ENCODE measurements around the gene TSPEAR.

The TSPEAR gene

DNA sequence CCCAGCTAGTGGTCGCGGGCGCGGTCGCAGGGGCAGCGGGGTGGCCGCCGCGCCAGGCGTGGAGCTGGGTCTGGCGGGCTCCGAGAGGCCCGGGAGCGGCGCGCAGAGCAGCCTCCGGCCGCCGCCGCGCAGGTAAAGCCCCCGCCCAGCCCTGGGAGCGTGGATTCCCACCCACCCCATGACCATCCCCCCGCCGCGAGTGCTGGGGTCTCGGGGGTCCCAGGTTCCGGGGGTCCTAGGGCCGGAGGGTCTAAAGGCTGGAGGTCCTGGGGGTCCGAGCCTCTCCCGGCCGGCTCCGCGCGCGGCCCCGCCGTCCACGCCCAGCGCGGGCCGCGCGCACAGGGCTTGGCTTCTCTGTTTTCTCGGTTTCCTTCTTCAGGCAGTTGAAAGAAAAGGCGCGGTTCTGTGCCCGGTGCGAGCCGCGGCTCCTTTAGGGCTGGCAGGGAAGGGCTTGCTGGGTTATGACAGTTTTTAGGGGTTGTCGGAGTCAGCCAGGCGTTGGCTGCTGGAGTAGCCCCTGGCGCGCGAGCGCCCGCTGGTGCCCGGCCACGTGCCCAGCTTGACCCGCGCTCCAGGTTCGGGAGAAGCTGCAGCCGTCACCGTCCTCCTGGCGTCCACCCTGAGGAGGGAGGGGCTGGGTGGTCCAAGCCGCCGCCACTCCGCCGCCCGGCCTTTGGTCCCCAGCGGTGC, 255.7 kb downstream of the TSPEAR start:
- DNase-seq, result peak in 1 of 56 donors; percentile 17

DNA sequence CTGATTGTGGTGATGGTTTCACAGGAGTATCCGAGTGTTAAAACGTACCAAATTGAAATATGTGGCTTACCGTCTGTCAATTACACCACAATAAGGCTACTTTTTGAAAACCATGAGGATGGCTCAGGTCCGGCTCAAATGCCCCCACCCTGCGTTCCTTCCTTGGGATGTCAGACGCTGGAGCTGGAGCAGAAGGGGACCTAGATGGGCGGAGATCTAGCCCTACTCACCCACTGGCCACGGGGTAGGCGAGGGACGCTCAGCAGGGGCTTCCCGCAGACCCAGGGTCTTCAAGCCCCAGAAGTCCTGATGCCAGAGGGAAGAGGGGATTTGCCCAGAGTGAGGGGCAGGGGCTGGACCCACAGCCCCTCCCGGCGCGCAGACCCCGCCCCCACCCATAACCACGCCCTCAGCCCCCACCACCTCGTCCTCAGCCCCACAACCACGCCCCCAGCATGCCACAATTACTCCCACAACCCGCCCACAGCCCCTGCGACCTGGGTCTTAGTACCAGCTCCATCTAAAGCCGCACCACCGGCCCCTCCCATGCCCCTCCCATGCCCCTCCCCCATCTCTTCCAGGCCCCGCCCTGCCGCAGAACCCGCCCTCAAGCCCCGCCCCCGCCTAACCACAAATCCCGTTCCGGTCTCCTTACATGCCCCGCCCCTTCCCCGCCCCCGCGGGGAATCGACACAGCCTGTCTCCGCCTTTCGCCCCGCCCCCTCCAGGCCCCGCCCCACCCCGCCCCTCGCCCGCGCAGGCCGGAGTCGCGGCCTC, 256.4 kb downstream of the TSPEAR start, which contains the start of gene LRRC3:
Gene LRRC3, plus strand, starts transcription at position 764 of the 777 bp plus-strand sequence. CDS start 1,135 bp downstream, outside the sequence.
- DNase-seq, result peak in 8 of 56 donors; percentile 8 to 62 (median 32)

DNA sequence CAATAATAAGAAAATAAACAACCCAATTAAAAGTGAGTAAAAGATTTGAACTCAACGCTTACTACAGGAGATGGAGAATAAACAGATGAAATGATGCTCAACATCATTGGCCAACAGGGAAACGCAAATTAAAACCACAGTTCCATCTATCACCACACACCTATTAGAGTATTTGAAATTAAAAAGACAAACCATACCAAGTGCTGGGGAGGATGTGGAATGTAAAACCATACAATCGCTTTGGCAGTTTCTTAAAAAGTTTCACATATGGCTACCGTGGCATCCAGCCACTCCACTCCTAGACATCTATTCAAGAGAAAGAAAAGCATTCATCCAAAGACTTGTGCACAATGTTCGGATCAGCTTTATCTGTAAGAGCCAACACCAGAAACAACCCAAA, 257.3 kb downstream of the TSPEAR start:
- no peak for DNase-seq

DNA sequence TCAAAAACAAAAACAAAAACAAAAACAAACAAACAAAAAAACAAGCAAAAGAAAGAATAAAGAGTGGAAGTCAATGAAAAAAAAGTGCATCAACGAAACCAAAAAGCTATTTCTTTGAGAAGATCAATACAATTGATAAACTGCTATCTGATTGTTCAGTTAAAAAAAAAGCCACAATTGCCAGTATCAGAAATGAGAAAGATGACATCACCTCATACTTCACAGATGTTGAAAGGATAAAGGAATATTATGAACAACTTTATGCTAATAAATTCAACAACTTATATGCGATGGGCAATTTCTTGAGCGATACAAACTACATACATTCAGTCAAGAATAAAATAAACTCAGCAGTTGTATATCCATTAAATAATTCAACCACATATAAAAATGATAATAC, 258.3 kb downstream of the TSPEAR start:
- no peak for DNase-seq

DNA sequence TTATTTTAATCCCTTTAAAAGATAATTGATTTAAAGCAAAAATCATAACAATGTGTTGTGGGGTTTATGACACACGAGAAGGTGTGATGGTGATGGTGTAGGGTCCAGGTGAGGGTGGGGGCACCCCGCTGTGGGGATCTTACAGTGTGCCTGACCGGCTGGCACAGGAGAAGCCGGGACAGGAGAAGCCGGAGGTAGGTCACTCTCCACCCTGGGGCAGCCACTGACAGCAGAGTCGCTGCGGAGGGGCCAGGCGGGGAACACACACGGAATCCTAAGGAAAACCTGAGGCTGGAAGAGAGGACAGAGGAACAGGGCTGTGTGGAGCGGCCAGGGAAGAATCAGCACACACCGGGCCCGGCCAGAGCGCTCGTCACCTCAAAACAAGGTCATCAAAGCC, 260.4 kb downstream of the TSPEAR start:
- no peak for DNase-seq

DNA sequence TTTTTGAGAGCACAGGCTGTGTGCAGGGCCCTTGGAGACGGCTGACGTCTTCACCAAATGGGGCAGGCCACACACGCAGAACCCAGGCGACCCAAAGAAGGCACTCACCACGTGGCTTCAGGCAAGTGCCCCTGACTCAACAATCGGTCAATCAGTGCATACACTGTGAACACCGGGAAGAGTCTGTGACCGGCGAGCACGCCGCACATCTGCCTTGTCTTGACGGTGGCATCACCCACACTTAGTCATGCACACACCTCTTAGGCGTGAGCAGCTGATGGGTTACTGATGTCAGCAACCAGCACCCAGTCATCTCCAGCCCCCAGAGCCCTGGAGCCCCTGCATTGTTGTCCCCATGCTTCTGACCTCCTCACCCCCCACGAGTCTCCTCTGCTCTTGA, 261.0 kb downstream of the TSPEAR start:
- DNase-seq, result no peak

DNA sequence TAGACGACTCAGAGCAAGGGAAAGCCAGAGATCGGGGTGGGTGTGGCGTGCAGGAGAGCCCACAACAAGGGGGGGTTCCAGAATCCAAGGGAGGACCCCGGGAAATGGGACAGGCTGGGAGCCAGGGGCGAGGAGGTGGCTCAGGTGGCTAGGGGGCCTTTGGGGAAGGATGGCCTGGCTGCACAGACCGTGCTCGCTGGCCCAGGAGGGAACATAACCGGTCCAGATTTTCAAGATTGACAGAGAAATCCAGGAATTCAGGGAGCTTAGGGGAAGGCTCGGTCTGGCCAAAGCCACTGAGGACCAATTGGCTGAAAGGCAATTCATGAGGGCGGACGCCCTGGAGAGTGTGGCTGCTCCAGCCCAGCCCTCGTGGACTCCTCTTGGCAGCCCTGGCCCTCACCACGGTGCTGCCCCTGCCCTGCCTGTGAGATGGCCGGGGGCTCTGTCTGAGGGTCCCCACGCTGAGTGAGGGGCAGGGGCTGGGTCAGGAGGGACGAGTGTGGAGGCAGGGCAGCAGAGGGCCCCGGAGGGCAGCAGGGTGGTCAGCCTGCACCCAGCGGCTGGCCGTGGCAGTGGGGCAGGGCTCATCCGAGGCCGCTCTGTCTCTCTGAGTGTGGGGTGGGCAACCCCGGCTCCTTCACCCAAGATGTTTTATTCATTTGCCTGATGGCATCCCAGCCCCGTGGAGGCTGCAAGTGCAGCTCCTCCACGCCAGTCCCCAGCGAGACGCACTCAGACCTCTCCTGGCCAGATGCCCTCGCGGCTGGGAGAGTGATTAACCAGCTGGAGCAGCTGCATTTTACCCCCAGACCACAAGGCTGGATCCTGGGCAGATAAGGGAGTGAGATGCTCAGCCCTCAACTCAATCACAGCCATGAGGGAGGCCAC, 261.7 kb downstream of the TSPEAR start:
- DNase-seq, result no peak

DNA sequence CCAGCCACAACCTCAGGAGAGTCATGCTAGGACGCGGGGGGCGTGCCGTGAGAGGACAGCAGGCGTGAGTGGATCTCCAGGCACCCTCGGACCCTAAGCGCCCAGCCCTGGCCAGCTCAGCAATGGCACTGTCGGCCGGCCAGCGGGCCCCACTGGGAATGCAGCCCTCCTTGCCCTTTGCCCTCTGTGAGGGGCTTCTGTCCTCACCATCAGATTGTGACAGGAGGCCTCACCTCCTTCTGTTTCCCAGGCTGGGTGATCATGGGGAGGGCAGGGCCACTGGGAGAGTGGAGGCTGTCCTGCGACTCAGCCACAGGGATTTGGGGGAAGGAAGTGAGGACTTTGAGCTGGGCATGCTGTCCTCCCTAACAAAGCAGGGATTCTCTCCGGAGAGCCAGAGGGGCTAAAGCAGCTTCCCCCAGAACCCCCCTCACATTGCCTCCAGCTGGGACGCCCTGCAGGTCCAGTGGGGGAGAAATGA, 262.7 kb downstream of the TSPEAR start:
- no peak for DNase-seq

Measured in amygdala (tissue), 56 donors.